DOHH2 (cell line): ENCODE measurements around the gene ITGB4.

Experiments used
- H3F3A ChIP-seq: fragments of 200-600 bp; sonication (generic), shearing (Covaris generic); 2 replicates; pipeline ENCODE4 v1.6.0; 2016; ENCODE audit warnings: antibody characterized with exemption, mild to moderate bottlenecking; ENCODE audit not compliant: control insufficient read depth, insufficient read depth
- H3K27ac ChIP-seq: fragments of 200-600 bp; sonication (generic); 2 replicates; pipeline ENCODE4 v1.5.1; 2014; ENCODE audit warnings: low read depth, mild to moderate bottlenecking, low read length, moderate library complexity
- H3K27me3 ChIP-seq: fragments of 200-600 bp; sonication (generic); 2 replicates; pipeline ENCODE4 v1.6.1; 2014; ENCODE audit warnings: mild to moderate bottlenecking, low read length, mixed read lengths; ENCODE audit not compliant: control insufficient read depth
- H3K36me3 ChIP-seq: fragments of 200-600 bp; sonication (generic); 2 replicates; pipeline ENCODE4 v1.6.1; 2014; ENCODE audit warnings: mild to moderate bottlenecking, low read length, moderate library complexity, mixed read lengths; ENCODE audit not compliant: control insufficient read depth
- H3K4me1 ChIP-seq: fragments of 200-600 bp; sonication (generic); 2 replicates; pipeline ENCODE4 v1.6.1; 2014; ENCODE audit warnings: mild to moderate bottlenecking, low read length, mixed read lengths; ENCODE audit not compliant: control insufficient read depth
- H3K4me2 ChIP-seq: fragments of 200-600 bp; sonication (generic); 2 replicates; pipeline ENCODE4 v1.6.0; 2014; ENCODE audit warnings: mild to moderate bottlenecking, low read length, moderate library complexity
- H3K4me3 ChIP-seq: fragments of 200-600 bp; sonication (generic); 2 replicates; pipeline ENCODE4 v1.5.1; 2014; ENCODE audit warnings: mild to moderate bottlenecking, low read length, mixed read lengths
- H3K79me2 ChIP-seq: fragments of 200-600 bp; sonication (generic); 2 replicates; pipeline ENCODE4 v1.6.1; 2014; ENCODE audit warnings: mild to moderate bottlenecking, low read length, mixed read lengths; ENCODE audit not compliant: control insufficient read depth
- H3K9me2 ChIP-seq: fragments of 200-600 bp; sonication (generic); replicated peaks from 2 replicates; pipeline ENCODE4 v1.6.1; 2014; ENCODE audit warnings: mild to moderate bottlenecking, low read length, mixed read lengths; ENCODE audit not compliant: control insufficient read depth
- H3K9me3 ChIP-seq: fragments of 200-600 bp; sonication (generic); 2 replicates; pipeline ENCODE4 v1.6.1; 2014; ENCODE audit warnings: antibody characterized with exemption, low read length, mixed read lengths; ENCODE audit not compliant: control insufficient read depth, insufficient read depth
- H4K20me1 ChIP-seq: fragments of 200-600 bp; sonication (generic); 2 replicates; pipeline ENCODE4 v1.6.0; 2014; ENCODE audit warnings: low read depth, mild to moderate bottlenecking, antibody characterized with exemption, low read length, moderate library complexity; ENCODE audit not compliant: control insufficient read depth, insufficient read depth
- EZH2phosphoT487 ChIP-seq: fragments of 200-600 bp; sonication (generic); IDR thresholded peaks from 2 replicates; pipeline ENCODE4 v1.6.1; 2017; ENCODE audit warnings: borderline replicate concordance, mild to moderate bottlenecking, antibody characterized with exemption, low read length, moderate library complexity, mixed read lengths
- TF ChIP-seq, protein P1 (sequence below): fragments of 200-600 bp; sonication (generic); IDR thresholded peaks from one replicate; pipeline ENCODE4 v1.5.1; 2014; ENCODE audit warnings: antibody characterized with exemption, mild to moderate bottlenecking, low read depth, low read length; ENCODE audit not compliant: poor library complexity, severe bottlenecking

Gene ITGB4

DNA sequence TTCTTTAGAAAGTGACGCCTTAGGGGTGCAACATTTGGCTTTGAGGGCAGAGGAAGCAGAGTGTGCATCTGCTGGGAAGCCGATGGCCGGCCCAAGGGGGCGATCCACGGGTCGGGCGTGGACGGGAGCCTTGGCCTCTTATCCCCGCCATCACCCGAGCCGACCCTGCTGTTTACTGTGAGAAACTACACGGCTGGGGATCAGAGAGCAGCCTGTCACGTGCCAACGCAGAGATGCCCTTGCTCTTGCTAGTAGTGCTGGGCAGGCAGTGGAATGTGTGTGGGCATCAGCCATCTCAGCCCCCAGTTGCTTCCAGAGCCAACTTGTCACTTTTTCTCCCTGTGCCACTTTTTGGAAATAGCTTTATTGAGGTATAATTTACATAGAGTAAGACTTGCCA is 26.7 kb upstream of the ITGB4 start:
- Histone ChIP-seq H3K4me1 (peaks cover 10% of the 10 kb centered on the region), H3K4me2 (no peak overlapping the region), H4K20me1 (peaks cover 14% of the 10 kb centered on the region), H3K9me2 (no peaks in the 10 kb centered on the region), H3K79me2 (peaks cover 48% of the 10 kb centered on the region), H3K4me3 (no peak overlapping the region), H3F3A (0 out of 2 replicates have a peak, but pooled peaks cover 3% of the 10 kb centered on the region), H3K9me3 (no peaks in the 10 kb centered on the region), H3K36me3 (peaks cover 86% of the 10 kb centered on the region), H3K27me3 (no peaks in the 10 kb centered on the region), H3K27ac (no peak overlapping the region)
- no peak for TF ChIP-seq EZH2phosphoT487
- TF ChIP-seq, protein P1, sequence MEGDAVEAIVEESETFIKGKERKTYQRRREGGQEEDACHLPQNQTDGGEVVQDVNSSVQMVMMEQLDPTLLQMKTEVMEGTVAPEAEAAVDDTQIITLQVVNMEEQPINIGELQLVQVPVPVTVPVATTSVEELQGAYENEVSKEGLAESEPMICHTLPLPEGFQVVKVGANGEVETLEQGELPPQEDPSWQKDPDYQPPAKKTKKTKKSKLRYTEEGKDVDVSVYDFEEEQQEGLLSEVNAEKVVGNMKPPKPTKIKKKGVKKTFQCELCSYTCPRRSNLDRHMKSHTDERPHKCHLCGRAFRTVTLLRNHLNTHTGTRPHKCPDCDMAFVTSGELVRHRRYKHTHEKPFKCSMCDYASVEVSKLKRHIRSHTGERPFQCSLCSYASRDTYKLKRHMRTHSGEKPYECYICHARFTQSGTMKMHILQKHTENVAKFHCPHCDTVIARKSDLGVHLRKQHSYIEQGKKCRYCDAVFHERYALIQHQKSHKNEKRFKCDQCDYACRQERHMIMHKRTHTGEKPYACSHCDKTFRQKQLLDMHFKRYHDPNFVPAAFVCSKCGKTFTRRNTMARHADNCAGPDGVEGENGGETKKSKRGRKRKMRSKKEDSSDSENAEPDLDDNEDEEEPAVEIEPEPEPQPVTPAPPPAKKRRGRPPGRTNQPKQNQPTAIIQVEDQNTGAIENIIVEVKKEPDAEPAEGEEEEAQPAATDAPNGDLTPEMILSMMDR, result no peak

- no peak overlapping the region for H3K27ac ChIP-seq
- no peaks in the 10 kb centered on the region for H3K27me3 ChIP-seq
- TF ChIP-seq, protein P1, result no peak
- TF ChIP-seq EZH2phosphoT487, result no peak
- H3K4me1 ChIP-seq, result peaks cover 3% of the 10 kb centered on the region
- H3K79me2 ChIP-seq, result peaks cover 41% of the 10 kb centered on the region
- peaks cover 91% of the 10 kb centered on the region for H3K36me3 ChIP-seq
- H3K4me2 ChIP-seq, result no peak overlapping the region
- no peaks in the 10 kb centered on the region for H3K9me3 ChIP-seq
- H4K20me1 ChIP-seq, result peaks cover 11% of the 10 kb centered on the region
- no peak overlapping the region for H3K4me3 ChIP-seq
- H3K9me2 ChIP-seq, result no peaks in the 10 kb centered on the region
- no peaks in the 10 kb centered on the region for H3F3A ChIP-seq
Measured at GRCh38 chr17:75695141-75695829, 26.0 kb upstream of the ITGB4 start.

- Histone ChIP-seq H3K4me2 (no peak overlapping the region), H3K79me2 (peaks cover 35% of the 10 kb centered on the region), H3F3A (no peaks in the 10 kb centered on the region), H3K9me3 (no peaks in the 10 kb centered on the region), H3K27me3 (no peaks in the 10 kb centered on the region), H4K20me1 (peaks cover 6% of the 10 kb centered on the region), H3K27ac (no peak overlapping the region), H3K9me2 (no peaks in the 10 kb centered on the region), H3K4me3 (no peak overlapping the region), H3K36me3 (peaks cover 91% of the 10 kb centered on the region), H3K4me1 (no peaks in the 10 kb centered on the region)
- no peak for TF ChIP-seq EZH2phosphoT487
- TF ChIP-seq, protein P1, result no peak
Measured at GRCh38 chr17:75695830-75696271, 25.4 kb upstream of the ITGB4 start.
